Measurements from ENCODE around the gene UFC1. TPM values are rescaled to one million over a fixed set of nuclear protein-coding genes. Genes with fewer than 3 reads are reported as not detected.

Gene UFC1
- total and polyA plus RNA-seq, 2 of the 13 experiments (the other 11 are each of a cell fraction or from before 2014, with no cell fraction given) = 72.8 to 85.2 TPM

DNA sequence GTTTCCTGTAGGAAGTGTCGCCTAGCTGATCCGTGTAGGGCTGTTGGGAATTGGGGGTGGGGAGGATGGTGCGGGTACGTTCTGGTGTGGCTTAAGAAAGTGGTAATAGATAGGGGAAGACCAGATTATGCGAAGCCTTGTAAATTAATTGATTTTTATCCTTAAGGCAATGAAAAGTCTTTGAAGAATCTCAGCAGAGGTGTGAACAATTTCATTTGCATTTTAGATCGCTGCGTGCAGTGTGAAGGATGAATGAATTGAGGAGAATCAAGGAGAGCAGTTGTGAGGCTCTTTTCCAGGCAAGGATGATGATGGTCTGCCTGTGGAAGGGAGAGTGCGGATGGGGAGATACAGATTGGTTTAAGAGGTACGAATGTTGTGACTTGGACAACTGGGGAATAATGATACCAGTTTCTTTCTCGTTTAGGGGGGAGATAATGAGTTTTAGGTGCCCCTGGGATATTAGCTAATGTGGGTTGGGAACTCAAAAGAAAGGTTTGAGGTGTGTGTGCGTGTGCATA lies 20.5 kb upstream of the UFC1 start:
- in situ Hi-C loops (cut with HindIII; ENCODE audit: extremely low pct_ligation_motif_present, low pct_unique_long_range_greater_than_20kb) = no loop called here
- H3K27ac ChIP-seq (ENCODE audit: extremely low read length, insufficient read depth, low read length) = peak overlapping the region; percentile 90
- TSS peak; percentile 72 for BruUV-seq (replicated peaks)
- H3K4me2 ChIP-seq (ENCODE audit: low read depth, low read length) = peak overlapping the region; percentile 72
- H4K20me1 ChIP-seq (ENCODE audit: insufficient read depth, low read length) = no peaks in the 10 kb centered on the region
- H3K9me3 ChIP-seq (ENCODE audit: low read length) = no peaks in the 10 kb centered on the region
- intact Hi-C loops (cut with micrococcal nuclease; ENCODE audit: unreplicated experiment) = loop anchor here (2.0 to 10.0 kb wide), 2 partner anchors 20 to 138 kb away; partner anchors contain the start of gene UFC1
- H3K4me3 ChIP-seq (replicated peaks in 1 of 3; ENCODE audit: insufficient read depth in 1 of 3, low read depth in 2 of 3, low read length in 3 of 3) = peak overlapping the region; percentile 79 to 82 (median 80)
- ATAC-seq = peak; percentile 12; the same call in 2 of the 3 replicates
- CTCF ChIA-PET (ENCODE audit: low intra/inter-chr PET ratio, low total read pairs) = no interaction called here
- peaks cover 31% of the 10 kb centered on the region for H3K79me2 ChIP-seq (ENCODE audit: insufficient read depth, low read length)
- H3K9ac ChIP-seq (ENCODE audit: insufficient read depth, low read depth, low read length) = peak overlapping the region; percentile 85
- peaks cover 27% of the 10 kb centered on the region for H3K4me1 ChIP-seq (ENCODE audit: insufficient read depth, low read length)
- H3K27me3 ChIP-seq (ENCODE audit: control insufficient read depth in 1 of 2, insufficient read depth in 2 of 2, low read length in 2 of 2) = no peaks in the 10 kb centered on the region; a peak in 1 of 5 replicates
- 1% methylated on average over 11 of the region's 11 CpGs for WGBS (ENCODE audit: low lambda C conversion rate)
- H3K36me3 ChIP-seq (replicated peaks in 1 of 2; ENCODE audit: control insufficient read depth in 1 of 2, insufficient read depth in 2 of 2, low read length in 2 of 2) = peaks cover 0 to 2% of the 10 kb centered on the region in 2 experiments; a peak in 1 of 5 replicates
- peak overlapping the region; percentile 49 for H2AFZ ChIP-seq (ENCODE audit: low read length)
- no peak for DNase-seq (ENCODE audit: low spot score)
- no peak for FAIRE-seq
- POLR2A ChIA-PET = interaction anchor here (0.8 to 3.5 kb wide), 15 partner anchors 20 to 180 kb away, joined by 3 to 43 read pairs (median 7); partner anchors contain the start of genes APOA2, F11R, KLHDC9 and NDUFS2
- TF ChIP-seq, protein P1, sequence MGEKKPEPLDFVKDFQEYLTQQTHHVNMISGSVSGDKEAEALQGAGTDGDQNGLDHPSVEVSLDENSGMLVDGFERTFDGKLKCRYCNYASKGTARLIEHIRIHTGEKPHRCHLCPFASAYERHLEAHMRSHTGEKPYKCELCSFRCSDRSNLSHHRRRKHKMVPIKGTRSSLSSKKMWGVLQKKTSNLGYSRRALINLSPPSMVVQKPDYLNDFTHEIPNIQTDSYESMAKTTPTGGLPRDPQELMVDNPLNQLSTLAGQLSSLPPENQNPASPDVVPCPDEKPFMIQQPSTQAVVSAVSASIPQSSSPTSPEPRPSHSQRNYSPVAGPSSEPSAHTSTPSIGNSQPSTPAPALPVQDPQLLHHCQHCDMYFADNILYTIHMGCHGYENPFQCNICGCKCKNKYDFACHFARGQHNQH (CRISPR knock-in tag; IDR thresholded peaks at IDR 0.05) = no peak
- TF ChIP-seq ZNF12 (CRISPR knock-in tag; IDR thresholded peaks at IDR 0.05) (0 out of 2 replicates have a peak, but pooled peaks have one; percentile 8), MED8 (CRISPR knock-in tag; IDR thresholded peaks at IDR 0.05; ENCODE audit: insufficient replicate concordance) (peak; percentile 9), MAZ (IDR thresholded peaks at IDR 0.05; ENCODE audit: borderline replicate concordance, low read depth, low read length) (no peak), MAZ (CRISPR knock-in tag; IDR thresholded peaks at IDR 0.05; ENCODE audit: low read depth) (no peak), DNMT3B (CRISPR knock-in tag; conservative IDR thresholded peaks at IDR 0.05) (no peak), NFIC (IDR thresholded peaks at IDR 0.05; ENCODE audit: low read length) (0 out of 2 replicates have a peak, but pooled peaks have one; percentile 29), SP4 (CRISPR knock-in tag; IDR thresholded peaks at IDR 0.05) (peak; percentile 12; the same call in 1 of the 2 replicates), MZF1 (CRISPR knock-in tag; IDR thresholded peaks at IDR 0.05; ENCODE audit: borderline replicate concordance) (no peak), ELF1 (CRISPR knock-in tag; IDR thresholded peaks at IDR 0.05) (no peak), ZNF772 (CRISPR knock-in tag; IDR thresholded peaks at IDR 0.05) (0 out of 2 replicates have a peak, but pooled peaks have one; percentile 23), GATA4 (IDR thresholded peaks at IDR 0.05; ENCODE audit: borderline replicate concordance, low read depth) (no peak), U2AF1 (optimal IDR thresholded peaks at IDR 0.05; ENCODE audit: low read depth, low read length) (no peak), ZFY (CRISPR knock-in tag; IDR thresholded peaks at IDR 0.05) (no peak), ZNF782 (CRISPR knock-in tag; IDR thresholded peaks at IDR 0.05; ENCODE audit: borderline replicate concordance) (no peak), ZFP1 (CRISPR knock-in tag; IDR thresholded peaks at IDR 0.05) (no peak), ZMAT3 (CRISPR knock-in tag; conservative IDR thresholded peaks at IDR 0.05) (no peak)
- TF ChIP-seq, protein P2, sequence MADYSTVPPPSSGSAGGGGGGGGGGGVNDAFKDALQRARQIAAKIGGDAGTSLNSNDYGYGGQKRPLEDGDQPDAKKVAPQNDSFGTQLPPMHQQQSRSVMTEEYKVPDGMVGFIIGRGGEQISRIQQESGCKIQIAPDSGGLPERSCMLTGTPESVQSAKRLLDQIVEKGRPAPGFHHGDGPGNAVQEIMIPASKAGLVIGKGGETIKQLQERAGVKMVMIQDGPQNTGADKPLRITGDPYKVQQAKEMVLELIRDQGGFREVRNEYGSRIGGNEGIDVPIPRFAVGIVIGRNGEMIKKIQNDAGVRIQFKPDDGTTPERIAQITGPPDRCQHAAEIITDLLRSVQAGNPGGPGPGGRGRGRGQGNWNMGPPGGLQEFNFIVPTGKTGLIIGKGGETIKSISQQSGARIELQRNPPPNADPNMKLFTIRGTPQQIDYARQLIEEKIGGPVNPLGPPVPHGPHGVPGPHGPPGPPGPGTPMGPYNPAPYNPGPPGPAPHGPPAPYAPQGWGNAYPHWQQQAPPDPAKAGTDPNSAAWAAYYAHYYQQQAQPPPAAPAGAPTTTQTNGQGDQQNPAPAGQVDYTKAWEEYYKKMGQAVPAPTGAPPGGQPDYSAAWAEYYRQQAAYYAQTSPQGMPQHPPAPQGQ (CRISPR knock-in tag; IDR thresholded peaks at IDR 0.05; ENCODE audit: borderline replicate concordance) = no peak
- TF ChIP-seq, protein P3, sequence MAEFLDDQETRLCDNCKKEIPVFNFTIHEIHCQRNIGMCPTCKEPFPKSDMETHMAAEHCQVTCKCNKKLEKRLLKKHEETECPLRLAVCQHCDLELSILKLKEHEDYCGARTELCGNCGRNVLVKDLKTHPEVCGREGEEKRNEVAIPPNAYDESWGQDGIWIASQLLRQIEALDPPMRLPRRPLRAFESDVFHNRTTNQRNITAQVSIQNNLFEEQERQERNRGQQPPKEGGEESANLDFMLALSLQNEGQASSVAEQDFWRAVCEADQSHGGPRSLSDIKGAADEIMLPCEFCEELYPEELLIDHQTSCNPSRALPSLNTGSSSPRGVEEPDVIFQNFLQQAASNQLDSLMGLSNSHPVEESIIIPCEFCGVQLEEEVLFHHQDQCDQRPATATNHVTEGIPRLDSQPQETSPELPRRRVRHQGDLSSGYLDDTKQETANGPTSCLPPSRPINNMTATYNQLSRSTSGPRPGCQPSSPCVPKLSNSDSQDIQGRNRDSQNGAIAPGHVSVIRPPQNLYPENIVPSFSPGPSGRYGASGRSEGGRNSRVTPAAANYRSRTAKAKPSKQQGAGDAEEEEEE (CRISPR knock-in tag; IDR thresholded peaks at IDR 0.05; ENCODE audit: borderline replicate concordance) = no peak
- TF ChIP-seq, protein P4, sequence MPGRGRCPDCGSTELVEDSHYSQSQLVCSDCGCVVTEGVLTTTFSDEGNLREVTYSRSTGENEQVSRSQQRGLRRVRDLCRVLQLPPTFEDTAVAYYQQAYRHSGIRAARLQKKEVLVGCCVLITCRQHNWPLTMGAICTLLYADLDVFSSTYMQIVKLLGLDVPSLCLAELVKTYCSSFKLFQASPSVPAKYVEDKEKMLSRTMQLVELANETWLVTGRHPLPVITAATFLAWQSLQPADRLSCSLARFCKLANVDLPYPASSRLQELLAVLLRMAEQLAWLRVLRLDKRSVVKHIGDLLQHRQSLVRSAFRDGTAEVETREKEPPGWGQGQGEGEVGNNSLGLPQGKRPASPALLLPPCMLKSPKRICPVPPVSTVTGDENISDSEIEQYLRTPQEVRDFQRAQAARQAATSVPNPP (CRISPR knock-in tag; IDR thresholded peaks at IDR 0.05) = no peak

Data from HepG2 (cell line).